Stimulated activated CD4-positive, alpha-beta T cell treated with anti-CD3 and anti-CD28 coated beads, Interleukin-1b, Interleukin-23, amount 100 ng/mL, for 48 hours (primary cell): Measurements from ENCODE around the gene LCP1.

Source experiments
- DNase-seq: peaks from one replicate; pipeline ENCODE4 v3.0.0-alpha.2; 2020

The LCP1 gene

DNA sequence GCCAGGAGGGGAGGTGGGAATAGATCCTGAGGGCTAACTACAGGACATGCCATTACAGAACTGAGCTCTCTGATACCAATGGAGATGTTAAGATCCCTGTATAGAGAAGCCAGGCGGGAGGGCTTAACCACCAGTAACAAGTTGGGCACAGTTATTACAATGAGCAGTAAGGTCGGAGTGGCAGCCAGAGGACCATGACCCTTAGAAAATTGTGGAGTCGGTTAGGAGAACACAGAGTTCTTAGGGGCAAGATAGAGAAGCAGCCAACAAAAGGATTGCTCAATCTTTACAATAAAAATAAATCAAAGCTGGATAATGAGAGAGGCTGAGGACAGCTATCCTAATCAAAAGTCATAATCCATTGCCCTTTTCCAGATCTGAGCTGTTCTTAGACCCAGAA, 87.5 kb downstream of the LCP1 start:
- no peak for DNase-seq

GRCh38 chr13:46088821-46089562, 93.0 kb downstream of the LCP1 start:
- no peak for DNase-seq

DNA sequence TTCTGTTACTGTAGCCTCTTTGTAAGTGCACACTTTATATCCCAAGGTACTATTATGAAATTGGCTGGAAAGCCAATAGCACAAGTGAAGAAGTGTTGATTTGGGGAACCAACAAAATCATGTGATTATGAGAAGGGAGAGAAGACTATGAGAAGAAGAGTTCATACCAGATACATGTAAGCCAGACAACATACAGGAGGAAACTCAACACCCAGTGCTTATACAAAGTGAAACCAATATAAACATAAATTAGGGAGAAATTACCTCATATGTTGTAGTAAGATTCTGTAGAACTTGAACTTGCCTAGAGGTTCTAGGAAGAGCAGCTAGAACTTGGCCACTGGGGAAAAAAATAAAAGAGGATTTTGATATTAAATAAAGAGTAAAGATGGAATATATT, 94.5 kb downstream of the LCP1 start:
- no peak for DNase-seq

DNA sequence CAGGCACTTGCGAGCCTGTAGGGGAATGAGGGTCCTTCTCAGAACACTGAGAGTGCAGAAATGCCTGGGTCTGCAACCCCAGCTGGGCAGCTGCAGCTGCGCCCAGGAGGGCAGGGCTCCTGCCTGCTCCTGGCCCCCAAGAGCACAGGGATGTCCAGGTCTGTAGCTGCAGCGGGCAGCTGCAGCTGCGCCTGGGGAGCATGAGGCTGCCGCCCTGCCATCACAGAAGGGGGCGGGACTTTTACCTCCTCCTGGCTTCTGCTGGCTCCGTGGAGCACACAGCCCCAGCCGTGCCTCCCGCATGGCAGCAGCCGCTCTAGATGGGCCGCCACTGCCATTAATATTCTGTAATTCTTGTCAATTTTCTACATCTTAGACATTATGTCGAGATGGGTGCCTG, 95.0 kb downstream of the LCP1 start:
- no peak for DNase-seq

DNA sequence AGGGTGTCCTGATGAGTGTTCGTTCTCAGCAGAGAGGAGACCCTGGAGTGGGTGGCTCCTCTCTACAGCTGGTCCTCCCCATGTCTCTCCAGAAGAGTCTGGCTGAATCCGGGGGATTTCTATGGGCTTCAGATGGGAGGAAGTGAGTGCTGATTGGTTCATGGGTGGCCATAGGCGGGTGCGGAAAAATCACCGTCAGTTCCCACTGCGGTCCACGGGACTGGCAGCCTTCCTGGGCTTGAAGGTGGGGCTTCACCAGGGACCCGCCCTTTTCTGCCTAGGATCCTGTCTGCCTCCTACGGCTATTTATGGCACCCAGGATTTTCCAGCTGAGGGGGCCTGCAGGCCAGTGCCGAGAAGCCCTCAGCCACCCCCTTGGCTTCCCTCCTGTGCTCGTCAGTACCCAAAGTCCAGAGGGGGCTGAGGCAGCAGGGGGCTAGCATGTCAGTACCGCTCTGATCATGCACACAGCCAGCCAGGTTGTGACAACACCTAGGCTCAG, 95.5 kb downstream of the LCP1 start:
- DNase-seq = no peak

- no peak for DNase-seq
These were observed 96.2 kb downstream of the LCP1 start for GRCh38 chr13:46085737-46086136.

GRCh38 chr13:46082324-46082723, 99.7 kb downstream of the LCP1 start:
- no peak for DNase-seq

- no peak for DNase-seq
These were observed 102.2 kb downstream of the LCP1 start for GRCh38 chr13:46079770-46080169.

GRCh38 chr13:46077265-46077664, 104.7 kb downstream of the LCP1 start:
- DNase-seq = no peak

GRCh38 chr13:46076827-46077226, 105.2 kb downstream of the LCP1 start:
- DNase-seq = no peak
